Erythroblast (primary cell): ENCODE measurements around the gene NUDT19.

Source experiments
- GATA1 ChIP-seq: IDR thresholded peaks from 2 replicates; pipeline ENCODE4 v1.6.1; 2011; ENCODE audit warnings: low read depth, mild to moderate bottlenecking, control low read depth, low read length, moderate library complexity
- POLR2A ChIP-seq: IDR thresholded peaks from 2 replicates; pipeline ENCODE4 v1.6.1; 2011; ENCODE audit warnings: mild to moderate bottlenecking, low read length

GRCh38 chr19:32671883-32672593 lies 19.6 kb upstream of the NUDT19 start:
- TF ChIP-seq POLR2A (no peak), GATA1 (no peak)
